Activated CD4-positive, alpha-beta T cell treated with anti-CD3 and anti-CD28 coated beads for 36 hours (primary cell): ENCODE data around the gene EPHB1. TPM values are rescaled to one million over a fixed set of nuclear protein-coding genes. Genes with fewer than 3 reads are reported as not detected.
"Not testable (repeated sequence)": the region's sequence is repeated elsewhere in the genome, so short reads cannot be mapped to it uniquely, and the experiment has no call there.

Source experiments
- ATAC-seq: fragments of 200-7000 bp; cut with Tn5 transposase; one replicate; pipeline ENCODE4 v1.10.0; 2021; ENCODE audit warnings: mild to moderate bottlenecking, moderate library complexity
- CTCF ChIA-PET: fragments of 350-600 bp; sonication (Branson Sonifier 250); formaldehyde crosslinking; loops from one replicate; lab custom pipeline; 2021; ENCODE audit warnings: antibody characterized with exemption; lab: Charles Lee
- POLR2A ChIA-PET: fragments of 350-600 bp; sonication (Branson Sonifier 250); formaldehyde crosslinking; loops from one replicate; lab custom pipeline; 2021; ENCODE audit warnings: antibody characterized with exemption, inconsistent platforms; lab: Charles Lee
- DNase-seq: peaks from one replicate; pipeline ENCODE4 v3.0.0-alpha.2; 2020
- H3K27ac Mint-ChIP-seq: one replicate; pipeline ENCODE4 v1.8.0; 2021; ENCODE audit warnings: mixed read lengths
- H3K27me3 Mint-ChIP-seq: one replicate; pipeline ENCODE4 v1.8.0; 2021; ENCODE audit warnings: mixed read lengths
- H3K36me3 Mint-ChIP-seq: one replicate; pipeline ENCODE4 v1.8.0; 2021; ENCODE audit warnings: low read depth, mixed read lengths
- H3K4me1 Mint-ChIP-seq: one replicate; pipeline ENCODE4 v1.8.0; 2021; ENCODE audit warnings: mixed read lengths
- H3K4me3 Mint-ChIP-seq: one replicate; pipeline ENCODE4 v1.8.0; 2021; ENCODE audit warnings: mild to moderate bottlenecking, moderate library complexity, mixed read lengths
- H3K9me3 Mint-ChIP-seq: one replicate; pipeline ENCODE4 v1.8.0; 2021; ENCODE audit warnings: low read depth, mixed read lengths
- intact Hi-C, 2 experiments: fragments of 100-400 bp; cut with DNase I in 1 of 2; cut with micrococcal nuclease in 1 of 2; formaldehyde crosslinking; loops; one replicate each; pipeline versions ENCODE4 v1.14.2 to v1.15.1; 2022 to 2024; cut with DNase I, micrococcal nuclease
- total RNA-seq, 2 experiments: library from RNA; stranded (reverse); gene quantifications; one replicate each; pipeline ENCODE4 v1.2.3, GENCODE V29; 2021

Gene EPHB1
- total RNA-seq, 2 experiments from 2014 or later = 0.60 to 0.98 TPM

- intact Hi-C loops = no loop called here
- no peaks in the 10 kb centered on the region for H3K4me1 Mint-ChIP-seq
- H3K9me3 Mint-ChIP-seq = no peaks in the 10 kb centered on the region
- DNase-seq (no peak), ATAC-seq (no peak)
- no peaks in the 10 kb centered on the region for H3K36me3 Mint-ChIP-seq
- CTCF ChIA-PET = no interaction called here
- no peaks in the 10 kb centered on the region for H3K27me3 Mint-ChIP-seq
- no peak overlapping the region for H3K27ac Mint-ChIP-seq
- no peak overlapping the region for H3K4me3 Mint-ChIP-seq
- POLR2A ChIA-PET = no interaction called here
Observed at GRCh38 chr3:135216659-135217058, 421.6 kb downstream of the EPHB1 start.

- Mint-ChIP-seq H3K36me3 (no peaks in the 10 kb centered on the region), H3K4me3 (no peak overlapping the region), H3K27me3 (no peaks in the 10 kb centered on the region), H3K4me1 (no peaks in the 10 kb centered on the region), H3K27ac (no peak overlapping the region), H3K9me3 (no peaks in the 10 kb centered on the region)
- ChIA-PET CTCF (no interaction called here), POLR2A (interaction anchor here (0.6 kb wide), 1 partner anchor 348 kb away, joined by 4 read pairs; no protein-coding TSS in a partner anchor)
- intact Hi-C loops = no loop called here
- ATAC-seq (no peak), DNase-seq (no peak)
Observed at GRCh38 chr3:135217730-135218129, 422.7 kb downstream of the EPHB1 start.

- Mint-ChIP-seq H3K4me1 (no peaks in the 10 kb centered on the region), H3K27ac (no peak overlapping the region), H3K4me3 (no peak overlapping the region), H3K9me3 (no peaks in the 10 kb centered on the region), H3K36me3 (no peaks in the 10 kb centered on the region), H3K27me3 (no peaks in the 10 kb centered on the region)
- intact Hi-C loops = no loop called here
- CTCF ChIA-PET = no interaction called here
- ATAC-seq = no peak
- DNase-seq = no peak
- POLR2A ChIA-PET = interaction anchor here (0.6 kb wide), 1 partner anchor 347 kb away, joined by 4 read pairs; no protein-coding TSS in a partner anchor
Observed at GRCh38 chr3:135218304-135218703, 423.2 kb downstream of the EPHB1 start.

- H3K4me3 Mint-ChIP-seq = no peak overlapping the region
- ChIA-PET CTCF (no interaction called here), POLR2A (no interaction called here)
- H3K27me3 Mint-ChIP-seq = no peaks in the 10 kb centered on the region
- intact Hi-C loops = no loop called here
- no peaks in the 10 kb centered on the region for H3K4me1 Mint-ChIP-seq
- no peaks in the 10 kb centered on the region for H3K9me3 Mint-ChIP-seq
- ATAC-seq (no peak), DNase-seq (no peak)
- H3K36me3 Mint-ChIP-seq = no peaks in the 10 kb centered on the region
- no peak overlapping the region for H3K27ac Mint-ChIP-seq
Observed at GRCh38 chr3:135218782-135219181, 423.7 kb downstream of the EPHB1 start.

- CTCF ChIA-PET = no interaction called here
- ATAC-seq (no peak), DNase-seq (no peak)
- intact Hi-C loops = no loop called here
- Mint-ChIP-seq H3K36me3 (no peaks in the 10 kb centered on the region), H3K27ac (no peak overlapping the region), H3K27me3 (no peaks in the 10 kb centered on the region), H3K4me3 (no peak overlapping the region), H3K9me3 (no peaks in the 10 kb centered on the region), H3K4me1 (no peaks in the 10 kb centered on the region)
- POLR2A ChIA-PET = no interaction called here
Observed at GRCh38 chr3:135224815-135225362, 429.8 kb downstream of the EPHB1 start.

GRCh38 chr3:135226057-135226456, 431.0 kb downstream of the EPHB1 start:
- no peaks in the 10 kb centered on the region for H3K9me3 Mint-ChIP-seq
- no peak for DNase-seq
- ChIA-PET CTCF (no interaction called here), POLR2A (no interaction called here)
- no peak overlapping the region for H3K27ac Mint-ChIP-seq
- no peaks in the 10 kb centered on the region for H3K36me3 Mint-ChIP-seq
- intact Hi-C loops = no loop called here
- no peaks in the 10 kb centered on the region for H3K27me3 Mint-ChIP-seq
- H3K4me3 Mint-ChIP-seq = no peak overlapping the region
- ATAC-seq = no peak
- no peaks in the 10 kb centered on the region for H3K4me1 Mint-ChIP-seq

GRCh38 chr3:135228201-135228600, 433.1 kb downstream of the EPHB1 start:
- H3K9me3 Mint-ChIP-seq = no peaks in the 10 kb centered on the region
- H3K36me3 Mint-ChIP-seq = no peaks in the 10 kb centered on the region
- POLR2A ChIA-PET = no interaction called here

GRCh38 chr3:135229018-135229495, 434.0 kb downstream of the EPHB1 start:
- CTCF ChIA-PET = no interaction called here
- DNase-seq (no peak), ATAC-seq (no peak)
- intact Hi-C loops = no loop called here
- H3K27me3 Mint-ChIP-seq = no peaks in the 10 kb centered on the region
- no peaks in the 10 kb centered on the region for H3K36me3 Mint-ChIP-seq
- H3K9me3 Mint-ChIP-seq = no peaks in the 10 kb centered on the region
- no peaks in the 10 kb centered on the region for H3K4me1 Mint-ChIP-seq
- H3K4me3 Mint-ChIP-seq = no peak overlapping the region
- H3K27ac Mint-ChIP-seq = no peak overlapping the region
- POLR2A ChIA-PET = no interaction called here

More at GRCh38 chr3:135228201-135228600, 433.1 kb downstream of the EPHB1 start:
- intact Hi-C loops = no loop called here
- CTCF ChIA-PET = no interaction called here
- Mint-ChIP-seq H3K4me1 (no peaks in the 10 kb centered on the region), H3K27me3 (no peaks in the 10 kb centered on the region), H3K4me3 (no peak overlapping the region), H3K27ac (no peak overlapping the region)
- ATAC-seq (no peak), DNase-seq (no peak)

GRCh38 chr3:135231737-135232136, 436.7 kb downstream of the EPHB1 start:
- Mint-ChIP-seq H3K27me3 (no peaks in the 10 kb centered on the region), H3K36me3 (no peaks in the 10 kb centered on the region), H3K27ac (no peak overlapping the region), H3K4me1 (no peaks in the 10 kb centered on the region), H3K4me3 (no peak overlapping the region), H3K9me3 (no peaks in the 10 kb centered on the region)
- intact Hi-C loops = no loop called here
- ChIA-PET POLR2A (no interaction called here), CTCF (no interaction called here)
- DNase-seq = no peak
- no peak for ATAC-seq

GRCh38 chr3:135232226-135232625, 437.2 kb downstream of the EPHB1 start:
- Mint-ChIP-seq H3K4me1 (no peaks in the 10 kb centered on the region), H3K36me3 (no peaks in the 10 kb centered on the region), H3K9me3 (no peaks in the 10 kb centered on the region), H3K27me3 (no peaks in the 10 kb centered on the region), H3K4me3 (no peak overlapping the region), H3K27ac (no peak overlapping the region)
- intact Hi-C loops = no loop called here
- POLR2A ChIA-PET = no interaction called here
- CTCF ChIA-PET = no interaction called here
- ATAC-seq (no peak), DNase-seq (no peak)

- H3K27me3 Mint-ChIP-seq, intact Hi-C loops, H3K9me3 Mint-ChIP-seq, H3K27ac Mint-ChIP-seq, DNase-seq, CTCF ChIA-PET, ATAC-seq, H3K4me3 Mint-ChIP-seq, H3K4me1 Mint-ChIP-seq, H3K36me3 Mint-ChIP-seq, POLR2A ChIA-PET: not testable (repeated sequence)
Observed at GRCh38 chr3:135233476-135233875, 438.4 kb downstream of the EPHB1 start.

GRCh38 chr3:135235541-135235940, 440.5 kb downstream of the EPHB1 start:
- no peak for ATAC-seq
- H3K27ac Mint-ChIP-seq = no peak overlapping the region
- ChIA-PET POLR2A (no interaction called here), CTCF (no interaction called here)
- intact Hi-C loops = no loop called here
- no peaks in the 10 kb centered on the region for H3K9me3 Mint-ChIP-seq
- H3K4me1 Mint-ChIP-seq = no peaks in the 10 kb centered on the region
- H3K27me3 Mint-ChIP-seq = no peaks in the 10 kb centered on the region
- DNase-seq = no peak
- no peak overlapping the region for H3K4me3 Mint-ChIP-seq
- no peaks in the 10 kb centered on the region for H3K36me3 Mint-ChIP-seq
